ENCODE measurements around the gene RXFP4.

RXFP4 gene

DNA sequence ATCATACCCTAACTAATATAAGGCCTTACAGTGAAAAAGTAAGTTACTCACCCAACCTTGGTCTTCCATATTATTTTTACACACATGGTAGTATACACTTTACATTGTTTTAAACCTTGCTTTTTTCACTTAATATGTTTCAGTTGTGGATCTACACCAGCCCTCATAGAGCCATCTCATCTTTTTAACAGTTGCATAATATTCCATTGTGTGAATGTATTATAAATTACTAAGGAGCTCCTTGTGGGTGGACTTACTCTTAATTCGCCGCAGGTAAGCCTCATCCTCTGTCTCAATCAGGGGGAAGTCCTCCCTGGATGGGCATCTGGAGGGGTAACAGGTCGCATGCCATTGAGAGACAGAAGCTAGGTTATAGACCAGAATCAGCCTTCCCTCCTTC is 13.2 kb downstream of the RXFP4 start:
- in situ Hi-C loops (cut with MboI; ENCODE audit: low sequenced_read_pairs), result no loop called here

DNA sequence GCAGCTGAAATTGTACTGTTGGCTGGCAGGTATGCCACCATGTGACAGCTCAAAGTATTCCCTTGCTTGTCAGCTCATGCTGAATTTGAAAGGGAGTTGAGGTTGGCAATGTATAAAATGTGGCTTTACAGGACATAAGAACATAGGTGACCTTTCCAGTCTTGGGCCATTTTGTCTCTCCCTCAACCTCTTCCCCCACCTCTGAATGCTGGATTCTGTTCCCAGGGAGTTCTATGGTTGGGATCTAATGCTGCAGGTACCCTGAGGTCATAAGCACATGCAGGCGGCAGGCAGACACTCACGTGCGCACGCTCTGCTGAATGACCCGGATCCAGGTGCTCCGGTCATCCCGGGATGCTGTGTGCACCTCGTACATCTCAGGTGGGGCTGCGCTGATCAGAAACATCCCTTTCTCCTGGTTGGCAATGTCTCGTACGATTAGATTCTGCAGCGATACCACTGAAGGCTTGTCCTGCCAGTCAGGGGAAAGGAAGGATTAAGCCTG is 16.0 kb downstream of the RXFP4 start:
- in situ Hi-C loops (cut with MboI; ENCODE audit: low sequenced_read_pairs), result no loop called here

DNA sequence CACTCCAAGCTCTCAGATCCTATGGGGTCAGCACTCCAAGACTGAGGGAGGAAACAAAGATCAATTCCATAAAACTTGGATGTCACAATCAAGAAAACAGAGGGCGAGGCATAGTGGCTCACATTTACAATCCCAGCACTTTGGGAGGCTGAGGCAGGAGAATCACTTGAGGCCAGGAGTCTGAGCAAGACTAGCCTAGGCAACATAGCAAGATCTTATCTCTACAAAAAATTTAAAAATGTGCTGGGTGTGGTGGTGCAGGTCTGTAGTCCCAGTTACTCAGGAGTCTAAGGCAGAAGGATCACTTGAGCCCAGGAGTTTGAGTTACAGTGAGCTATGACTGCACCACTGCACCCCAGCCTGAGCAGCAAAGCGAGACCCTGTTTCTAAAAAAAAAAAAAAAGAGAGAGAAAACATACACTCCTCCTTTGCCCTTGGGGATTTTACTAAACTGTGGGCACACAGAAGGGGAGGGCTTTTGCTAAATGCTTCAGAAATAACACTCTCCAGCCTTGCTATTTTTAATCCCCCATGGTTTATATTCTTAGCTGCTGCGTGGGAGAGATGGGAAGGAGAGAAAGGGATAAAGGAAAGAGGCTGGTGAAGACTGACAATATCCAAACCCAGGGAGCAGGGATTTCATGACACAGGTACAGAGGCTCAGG is 18.8 kb downstream of the RXFP4 start:
- in situ Hi-C loops (cut with MboI; ENCODE audit: low sequenced_read_pairs), result no loop called here

DNA sequence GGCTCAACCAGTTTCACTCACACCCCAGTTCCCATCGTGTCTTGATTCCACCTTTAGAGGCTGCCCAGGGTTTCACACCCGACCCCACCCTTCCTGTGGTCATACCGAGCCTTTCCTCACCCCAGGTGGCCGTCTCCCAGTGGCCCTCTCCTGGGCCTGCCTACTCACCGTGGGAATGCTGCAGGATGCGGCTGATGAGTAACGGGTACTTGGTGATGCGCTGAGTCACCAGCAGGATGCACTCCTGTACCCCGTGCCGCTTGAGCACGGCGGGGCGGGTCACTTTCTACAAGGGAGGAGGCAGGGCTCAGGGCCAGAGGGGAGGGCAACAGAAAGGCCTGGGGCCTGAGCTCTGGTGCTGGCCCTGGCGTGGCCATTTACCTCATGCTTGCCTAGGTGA is 20.5 kb downstream of the RXFP4 start:
- in situ Hi-C loops (cut with MboI; ENCODE audit: low sequenced_read_pairs), result no loop called here

DNA sequence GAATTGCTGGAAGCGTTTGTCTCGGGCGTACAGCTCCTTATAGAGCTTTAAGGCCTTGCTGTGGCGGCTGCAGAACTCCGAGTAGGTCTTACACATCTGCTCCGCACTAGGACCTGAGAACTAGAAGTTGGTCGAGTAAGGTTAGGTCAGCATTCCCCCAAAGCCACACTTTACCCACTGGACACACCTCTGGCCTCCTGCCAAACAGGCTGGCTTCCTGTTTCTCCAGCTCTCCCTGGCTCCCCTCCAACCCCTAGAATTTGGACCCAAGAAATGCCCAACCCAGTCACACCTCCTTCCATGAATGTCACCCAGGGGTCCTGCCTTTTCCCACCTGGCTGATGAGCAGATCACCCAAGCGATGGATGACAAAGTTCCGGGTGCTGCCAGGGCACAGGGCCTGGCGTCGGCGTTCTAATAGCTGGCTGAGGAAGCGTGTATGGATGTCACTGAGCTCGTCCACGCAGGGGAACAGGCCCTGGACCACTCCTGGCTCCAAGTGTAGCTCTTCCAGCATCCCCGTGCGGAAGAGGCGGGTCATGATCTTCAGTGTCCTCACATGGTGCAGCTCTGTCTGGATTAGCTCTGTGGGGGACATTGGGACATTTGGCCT is 21.3 kb downstream of the RXFP4 start:
- in situ Hi-C loops (cut with MboI; ENCODE audit: low sequenced_read_pairs), result no loop called here

DNA sequence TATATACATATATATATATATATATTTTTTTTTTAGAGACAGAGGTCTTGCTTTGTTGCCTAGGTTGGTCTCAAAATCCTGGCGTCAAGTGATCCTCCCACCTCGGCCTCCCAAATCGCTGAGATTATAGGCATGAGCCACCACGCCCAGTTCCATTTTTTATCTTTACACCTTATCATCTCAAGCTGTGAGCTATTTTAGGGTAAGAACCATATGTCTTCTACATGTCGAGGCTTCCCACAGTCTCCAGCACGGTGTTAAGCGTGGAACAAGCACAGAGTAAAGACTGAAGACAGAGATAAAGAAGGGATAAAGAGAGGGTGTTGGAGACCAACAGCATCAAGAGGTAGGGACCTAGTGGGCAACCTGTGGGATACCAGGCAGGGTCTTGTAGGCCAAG is 22.8 kb downstream of the RXFP4 start:
- in situ Hi-C loops (cut with MboI; ENCODE audit: low sequenced_read_pairs), result no loop called here

DNA sequence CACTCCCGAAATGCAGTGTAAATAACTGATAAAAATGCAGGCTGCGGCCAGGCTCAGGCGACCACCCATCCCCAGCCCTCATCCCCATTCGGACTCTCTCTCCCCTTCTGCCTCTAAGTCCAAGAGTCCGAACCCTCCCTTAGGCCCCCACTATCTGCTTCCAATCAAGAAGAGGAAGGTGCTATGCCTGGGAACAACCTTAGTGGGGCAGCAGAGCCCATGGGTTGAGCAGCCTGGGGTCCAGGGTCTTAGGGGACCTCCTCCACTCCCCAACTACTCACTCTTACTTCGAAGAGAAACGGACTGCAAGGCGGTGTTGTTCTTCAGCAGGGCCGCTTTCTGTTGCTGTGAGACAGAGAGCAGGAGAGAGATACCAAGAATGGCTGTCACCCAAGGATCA is 24.7 kb downstream of the RXFP4 start:
- in situ Hi-C loops (cut with MboI; ENCODE audit: low sequenced_read_pairs), result no loop called here

DNA sequence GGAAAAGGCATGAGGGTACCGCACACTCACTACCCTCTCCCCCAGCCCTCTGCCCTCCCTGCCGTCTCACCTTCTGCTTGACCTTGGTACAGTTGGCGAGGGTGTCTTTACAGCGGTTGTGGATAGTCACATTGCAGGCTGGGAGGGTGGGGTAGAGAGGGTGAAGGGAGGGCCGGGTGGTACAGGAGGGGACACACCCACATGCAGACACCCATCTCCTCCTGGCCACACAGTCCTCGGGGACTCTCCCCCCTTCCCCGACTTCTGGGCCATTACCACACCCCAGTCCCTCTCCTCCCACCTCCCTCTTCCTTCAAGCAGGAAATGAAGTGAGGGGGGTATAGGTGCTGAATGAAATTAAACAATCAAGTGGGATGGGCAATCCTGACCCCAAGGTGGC is 25.3 kb downstream of the RXFP4 start:
- in situ Hi-C loops (cut with MboI; ENCODE audit: low sequenced_read_pairs), result no loop called here

DNA sequence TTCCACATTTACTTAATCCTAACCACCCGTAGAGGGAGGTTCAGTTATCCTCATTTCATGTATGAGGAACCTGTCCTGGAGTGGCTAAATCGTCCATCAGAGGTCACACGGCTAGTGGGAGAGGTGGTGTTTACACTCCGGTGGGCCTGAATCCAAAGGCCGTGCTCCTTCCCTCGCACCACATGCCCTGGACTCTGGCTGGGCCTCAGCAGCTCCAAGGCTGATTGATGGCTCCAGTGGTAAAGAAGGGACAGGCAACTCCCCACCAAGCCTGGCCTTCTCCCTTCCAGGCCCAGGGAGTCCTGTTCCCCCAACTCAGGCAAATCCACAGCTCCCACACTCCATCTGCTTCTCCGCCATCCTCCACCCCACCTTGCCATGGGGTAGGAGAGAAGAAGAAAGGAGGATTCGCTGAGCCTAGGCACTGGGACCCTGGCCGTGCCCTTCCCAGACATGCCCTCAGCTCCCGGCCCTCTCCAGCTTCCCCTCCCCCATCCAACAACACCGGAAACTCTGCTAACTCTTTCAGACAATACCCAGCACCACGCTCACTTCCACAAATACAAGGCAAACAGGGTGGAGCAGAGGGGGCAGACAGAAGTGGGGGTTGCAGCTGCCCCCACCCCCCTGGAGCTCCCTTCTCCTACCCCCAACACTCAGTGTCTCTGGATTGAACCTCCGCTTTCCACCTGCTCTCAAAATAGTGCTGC is 26.1 kb downstream of the RXFP4 start:
- in situ Hi-C loops (cut with MboI; ENCODE audit: low sequenced_read_pairs), result no loop called here

DNA sequence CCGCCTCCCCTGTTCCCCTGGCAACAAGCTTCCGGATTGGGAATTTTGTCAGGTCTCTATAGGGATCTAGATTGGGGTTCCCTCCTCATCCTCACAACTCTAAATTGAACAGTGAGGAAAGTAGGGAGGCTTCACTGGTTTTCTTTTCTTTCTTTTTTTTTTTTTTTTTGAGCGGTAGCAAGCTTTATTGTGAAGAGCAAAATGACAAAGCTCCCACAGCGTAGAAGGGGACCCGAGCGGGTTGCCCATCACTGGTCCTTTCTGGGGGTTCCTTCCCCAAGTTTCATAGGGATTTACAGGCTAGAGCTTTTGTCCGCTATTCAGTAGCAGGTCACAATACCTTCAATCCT is 26.6 kb downstream of the RXFP4 start:
- in situ Hi-C loops (cut with MboI; ENCODE audit: low sequenced_read_pairs), result no loop called here

DNA sequence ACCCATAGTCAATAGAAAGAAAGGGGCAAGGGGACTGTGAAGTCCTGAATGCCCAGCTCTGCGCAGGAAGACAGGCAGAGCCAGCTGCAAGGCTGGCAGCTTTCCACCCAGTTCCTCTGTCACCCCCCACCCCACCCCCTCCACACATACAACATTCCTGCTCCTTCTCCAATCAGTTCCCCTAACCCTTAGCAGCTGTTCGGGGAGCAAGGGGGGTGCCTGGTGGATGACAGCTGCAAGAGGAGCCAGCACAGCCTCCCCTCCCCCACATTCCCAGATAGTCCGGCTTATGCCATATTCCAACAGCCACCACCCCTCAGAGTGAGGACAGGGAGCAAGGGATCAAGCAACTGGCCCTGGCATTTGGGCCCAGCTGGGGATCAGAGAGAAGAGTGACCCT is 27.2 kb downstream of the RXFP4 start:
- in situ Hi-C loops (cut with MboI; ENCODE audit: low sequenced_read_pairs), result no loop called here

DNA sequence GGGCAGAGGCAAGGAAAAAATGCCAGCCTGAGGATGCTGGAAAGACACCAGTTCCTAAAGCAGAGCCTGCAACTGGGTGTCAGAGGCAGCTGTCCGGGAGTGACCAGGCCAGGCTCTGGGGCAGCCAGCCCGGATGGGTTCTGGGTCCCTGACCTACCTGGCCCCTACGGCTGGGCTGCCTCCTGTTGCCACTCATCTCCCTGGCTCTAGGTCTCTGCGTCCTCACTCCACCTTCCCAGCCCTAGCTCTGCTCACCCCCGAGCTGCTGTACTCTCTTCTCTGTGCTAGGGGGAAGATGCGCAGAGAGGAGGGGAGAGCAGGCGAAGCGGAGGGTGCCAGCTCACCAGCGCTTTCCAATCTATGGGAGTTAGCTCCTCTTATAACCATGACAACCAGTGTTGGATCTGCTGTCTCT is 27.9 kb downstream of the RXFP4 start:
- in situ Hi-C loops (cut with MboI; ENCODE audit: low sequenced_read_pairs), result no loop called here

DNA sequence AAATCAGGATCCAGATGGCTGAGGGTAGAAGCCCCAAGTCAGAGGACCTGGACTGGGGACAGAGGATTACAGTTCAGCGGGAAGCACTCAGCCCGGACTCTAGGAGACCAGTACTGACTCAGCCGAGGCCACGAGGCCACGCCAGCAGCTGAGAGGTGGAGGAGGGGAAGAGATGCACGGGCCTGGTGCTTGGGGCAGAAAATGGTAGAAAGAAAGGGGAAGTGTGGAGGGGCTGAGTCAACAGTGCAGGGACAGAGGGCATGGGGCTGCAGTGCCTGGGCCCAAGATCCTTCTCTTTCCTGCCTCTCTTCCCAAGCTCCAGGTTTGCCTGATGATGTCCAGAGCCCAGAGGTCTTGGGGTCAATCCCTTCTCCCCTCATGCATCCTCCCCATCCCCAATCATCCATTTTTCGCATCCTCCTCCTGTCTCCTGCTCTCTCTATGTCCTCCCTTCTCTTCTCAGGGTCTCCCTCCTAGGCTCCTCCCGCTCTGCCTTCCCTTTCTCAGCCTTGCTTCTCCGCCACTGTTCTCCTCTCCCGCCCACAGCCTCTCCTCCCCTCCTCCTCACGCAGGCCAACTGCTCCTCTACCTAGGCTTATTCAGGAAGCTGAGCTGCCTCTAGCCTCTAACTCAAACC is 29.2 kb downstream of the RXFP4 start:
- in situ Hi-C loops (cut with MboI; ENCODE audit: low sequenced_read_pairs), result no loop called here

DNA sequence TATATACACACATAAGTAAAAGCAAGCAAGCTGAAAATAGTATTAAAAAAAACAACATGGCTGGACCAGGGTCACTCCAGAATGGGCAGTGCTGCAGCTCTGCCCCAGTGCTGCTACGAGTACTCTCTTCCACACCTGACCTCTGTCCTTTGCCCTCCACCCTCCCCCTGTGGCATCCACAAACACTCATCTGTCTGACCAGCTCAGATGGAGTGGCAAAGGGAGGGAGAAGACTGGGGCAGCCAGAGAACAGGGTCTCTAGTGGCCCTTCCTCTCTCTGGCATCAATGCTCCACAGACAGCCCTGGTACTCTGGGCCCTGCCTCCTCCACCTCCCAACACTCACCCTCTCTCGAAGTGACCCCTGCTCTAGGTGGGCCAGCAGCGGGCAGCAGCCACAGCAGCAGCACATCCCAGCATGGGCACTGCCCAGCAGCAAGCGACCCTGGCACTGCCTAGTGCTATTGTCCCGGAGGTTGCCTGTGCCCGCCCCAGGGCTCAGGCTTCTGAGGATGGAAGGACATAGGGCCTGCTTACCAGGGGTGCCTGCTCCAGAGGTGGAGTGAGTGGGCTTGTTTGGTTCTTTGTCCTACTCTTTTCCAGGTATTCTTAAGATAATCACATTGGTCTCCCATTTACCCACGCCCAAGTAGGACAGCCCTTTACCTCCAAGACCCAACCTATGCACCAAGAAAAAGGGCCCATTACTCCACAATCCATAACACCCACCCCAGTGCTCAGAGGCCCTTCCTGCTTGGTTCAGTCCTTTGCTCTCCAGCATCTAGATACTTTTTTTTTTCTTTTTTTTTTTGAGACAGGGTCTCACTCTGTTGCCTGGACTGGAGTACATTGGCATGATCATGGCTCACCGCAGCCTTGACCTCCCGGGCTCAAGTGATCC is 30.7 kb downstream of the RXFP4 start:
- in situ Hi-C loops (cut with MboI; ENCODE audit: low sequenced_read_pairs), result no loop called here

DNA sequence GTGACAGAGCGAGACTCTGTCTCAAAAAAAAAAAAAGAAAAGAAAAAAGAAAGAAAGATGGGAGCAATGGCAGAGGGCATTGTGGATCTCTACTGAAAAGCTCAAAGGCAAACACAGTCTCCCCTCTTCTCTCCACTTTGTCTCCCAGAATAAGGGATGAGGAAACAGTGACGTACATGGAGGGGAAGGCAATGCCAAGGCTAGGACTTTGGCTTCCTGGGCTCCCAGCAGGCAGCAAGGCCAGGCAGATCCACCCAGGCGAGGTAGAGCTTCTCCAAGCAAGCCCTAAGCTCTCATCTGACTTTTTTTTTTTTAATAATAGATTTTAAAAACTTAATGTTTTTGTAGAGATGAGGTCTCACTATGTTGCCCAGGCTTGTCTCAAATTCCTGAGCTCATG is 32.3 kb downstream of the RXFP4 start:
- in situ Hi-C loops (cut with MboI; ENCODE audit: low sequenced_read_pairs), result no loop called here

DNA sequence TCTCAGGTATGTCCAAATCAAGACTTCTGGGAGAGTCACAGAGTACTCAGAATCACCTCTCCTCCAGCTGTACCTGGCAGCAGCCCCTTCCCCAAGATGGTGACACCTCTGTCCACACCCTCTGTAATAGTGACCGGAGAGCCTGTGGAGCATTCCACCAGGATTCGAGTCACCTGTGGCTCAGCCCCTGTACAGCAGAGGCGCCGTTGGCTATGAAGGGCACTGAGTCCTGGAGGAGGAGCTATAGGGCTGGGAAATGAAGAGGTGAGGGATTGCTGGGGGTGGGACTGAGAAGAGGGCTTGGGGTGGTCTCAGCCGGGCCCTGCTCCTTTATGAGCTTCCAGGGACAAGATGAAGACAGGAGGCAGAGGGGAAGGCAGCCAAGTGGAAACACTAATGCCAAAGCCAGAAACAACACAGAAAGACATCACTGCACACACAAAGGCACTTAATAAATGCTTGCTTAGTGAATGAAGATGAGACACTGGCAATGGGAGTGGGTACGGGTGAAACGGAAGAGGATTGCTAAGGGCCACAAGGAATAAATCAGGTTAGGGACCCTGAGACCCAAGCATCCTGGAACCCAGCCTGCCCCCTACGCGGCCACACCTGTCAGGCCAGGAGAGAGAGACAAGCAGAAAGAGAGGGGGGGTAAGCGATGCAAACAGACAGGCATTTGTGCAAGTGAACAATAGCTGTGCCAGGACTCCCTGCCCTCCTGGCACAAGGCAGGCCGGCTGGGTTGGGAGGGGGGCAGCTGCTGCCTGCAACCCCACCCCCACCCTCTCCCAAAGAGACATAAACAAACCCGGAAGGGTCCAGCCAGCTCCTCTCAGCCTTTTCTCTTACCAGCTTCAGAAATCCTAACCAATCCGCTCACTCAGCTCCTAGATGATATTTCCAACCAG is 33.0 kb downstream of the RXFP4 start:
- in situ Hi-C loops (cut with MboI; ENCODE audit: low sequenced_read_pairs), result no loop called here

DNA sequence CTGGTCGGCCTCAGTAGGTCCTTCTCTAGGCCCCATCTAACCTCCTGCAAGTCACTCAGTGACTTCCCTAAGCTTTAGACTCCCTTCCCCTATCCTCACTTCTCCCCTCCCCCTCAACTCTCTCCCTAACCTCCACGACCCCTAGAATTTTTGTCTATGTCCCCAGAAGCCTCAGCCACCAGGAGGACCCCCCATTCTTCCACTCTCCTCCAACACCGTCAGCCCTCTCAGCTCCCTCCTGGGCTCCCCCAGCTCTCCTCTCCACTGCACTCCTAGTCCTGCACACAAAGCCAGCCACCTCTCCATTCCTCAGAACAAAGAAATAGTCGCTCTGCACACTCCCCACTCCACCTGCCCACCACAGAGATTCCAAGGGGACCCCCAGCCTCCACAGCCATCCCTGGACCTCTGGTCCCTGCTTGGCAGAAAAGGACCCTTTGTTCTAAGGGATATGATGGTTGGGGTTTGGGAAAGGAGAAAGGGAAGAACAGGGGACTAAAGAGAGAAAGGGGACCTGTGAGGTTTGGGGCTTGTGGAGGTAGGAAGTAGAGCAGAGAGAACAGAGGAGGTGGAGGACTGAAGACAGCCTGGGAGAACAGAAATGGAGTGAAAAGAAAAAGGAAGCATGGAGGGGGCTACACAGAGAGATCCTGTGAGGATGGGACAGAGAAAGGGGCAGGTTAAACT is 34.1 kb downstream of the RXFP4 start:
- in situ Hi-C loops (cut with MboI; ENCODE audit: low sequenced_read_pairs), result no loop called here

DNA sequence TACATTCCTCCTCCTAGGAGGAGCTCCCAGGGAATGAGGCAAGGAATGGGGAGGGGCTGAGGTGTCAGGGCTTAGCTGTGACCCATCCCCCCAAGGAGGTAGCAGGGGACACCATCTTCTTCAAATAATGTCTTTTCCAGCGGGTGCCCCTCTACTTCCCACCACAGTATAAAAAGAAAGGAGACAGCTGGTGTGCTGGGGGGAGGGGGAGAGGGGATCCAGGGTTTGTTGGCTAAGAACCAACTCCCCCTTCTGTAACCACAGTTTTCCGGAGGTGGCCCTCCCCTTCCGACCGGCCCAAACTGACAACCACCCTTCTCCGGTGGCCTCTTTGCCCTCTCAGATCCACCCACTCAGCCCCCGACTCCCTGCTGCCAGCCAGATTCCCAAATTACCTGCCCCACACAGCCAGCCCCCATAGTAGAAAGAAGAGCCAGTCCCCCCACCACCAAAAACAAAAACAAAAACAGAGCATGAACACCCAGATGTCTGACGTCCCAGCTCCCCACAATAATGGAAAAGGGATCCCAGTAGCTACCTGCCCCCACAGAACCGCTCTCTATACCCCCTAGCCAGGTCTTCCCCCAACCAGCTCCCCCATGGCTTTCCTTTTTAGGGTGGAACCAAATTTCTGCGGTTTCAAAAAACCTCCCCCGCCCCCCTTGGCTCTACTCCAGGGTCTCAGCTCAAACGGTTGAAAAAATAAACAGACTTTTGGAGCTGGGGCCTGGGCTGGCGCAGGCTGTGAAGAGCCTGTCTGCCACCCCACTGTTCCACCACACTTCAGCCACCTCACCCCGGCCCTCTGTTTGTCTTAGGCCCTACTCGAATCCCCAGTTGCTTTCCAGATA is 34.8 kb downstream of the RXFP4 start:
- in situ Hi-C loops (cut with MboI; ENCODE audit: low sequenced_read_pairs), result no loop called here
